Smooth muscle cell (in vitro differentiated cells): ENCODE measurements around the gene PDGFA. TPM values are rescaled to one million over a fixed set of nuclear protein-coding genes. Genes with fewer than 3 reads are reported as not detected.

Experiments used
- DNase-seq: peaks from one replicate; lab custom pipeline; 2025; ENCODE audit not compliant: unreplicated experiment; lab: John Stamatoyannopoulos, UW
- H2AFZ ChIP-seq: fragments of 200-600 bp; sonication (generic); 2 replicates; pipeline ENCODE4 v1.6.0; 2016; ENCODE audit warnings: antibody characterized with exemption, low read depth, mild to moderate bottlenecking
- H3F3A ChIP-seq: fragments of 200-600 bp; sonication (generic); 2 replicates; pipeline ENCODE4 v1.6.0; 2017; ENCODE audit warnings: antibody characterized with exemption, low read depth
- H3K27ac ChIP-seq: fragments of 200-600 bp; sonication (generic); 2 replicates; pipeline ENCODE4 v1.5.1; 2016; ENCODE audit warnings: low read depth, mild to moderate bottlenecking
- H3K27me3 ChIP-seq: fragments of 200-600 bp; sonication (generic); 2 replicates; pipeline ENCODE4 v1.6.1; 2016; ENCODE audit warnings: low read depth, mild to moderate bottlenecking
- H3K36me3 ChIP-seq: fragments of 200-600 bp; sonication (generic); 2 replicates; pipeline ENCODE4 v1.5.1; 2016; ENCODE audit warnings: low read depth
- H3K4me1 ChIP-seq: fragments of 200-600 bp; sonication (generic); 2 replicates; pipeline ENCODE4 v1.5.1; 2016; ENCODE audit warnings: low read depth
- H3K4me2 ChIP-seq: fragments of 200-600 bp; sonication (generic); 2 replicates; pipeline ENCODE4 v1.6.0; 2016; ENCODE audit warnings: mild to moderate bottlenecking
- H3K4me3 ChIP-seq: fragments of 200-600 bp; sonication (generic); 2 replicates; pipeline ENCODE4 v1.5.1; 2016; ENCODE audit warnings: mild to moderate bottlenecking
- H3K79me2 ChIP-seq: fragments of 200-600 bp; sonication (generic); 2 replicates; pipeline ENCODE4 v1.6.0; 2016; ENCODE audit warnings: low read depth, mild to moderate bottlenecking
- H3K9ac ChIP-seq: fragments of 200-600 bp; sonication (generic); 2 replicates; pipeline ENCODE4 v1.6.0; 2016; ENCODE audit warnings: low read depth
- H3K9me3 ChIP-seq: fragments of 200-600 bp; sonication (generic); replicated peaks from 2 replicates; pipeline ENCODE4 v1.5.1; 2016; ENCODE audit warnings: low read depth
- H4K20me1 ChIP-seq: fragments of 200-600 bp; sonication (generic); 2 replicates; pipeline ENCODE4 v1.6.0; 2016; ENCODE audit warnings: low read depth
- CTCF ChIP-seq: fragments of 200-600 bp; sonication (generic); IDR thresholded peaks from 2 replicates; pipeline ENCODE4 v1.5.1; 2017; ENCODE audit warnings: borderline replicate concordance, mild to moderate bottlenecking, antibody characterized with exemption; ENCODE audit not compliant: insufficient read depth, poor library complexity, severe bottlenecking
- WGBS: methylation state at CpG from one replicate; pipeline ENCODE4 v1.1.7; 2016; ENCODE audit warnings: low lambda C conversion rate; 5-methylcytosine and 5-hydroxymethylcytosine counted together
- polyA plus RNA-seq: library from polyadenylated mRNA; unstranded; fragments of >200 nt; fragmentation: Nextera tagmentation; extraction: Ambion mirVana; gene quantifications from 2 replicates; pipeline ENCODE4 v1.2.1, GENCODE V29; 2016
- total RNA-seq: library from RNA; depleted of rRNA; stranded (reverse); fragments of >200 nt; gene quantifications from 2 replicates; pipeline ENCODE4 v1.2.3, GENCODE V29; 2014

PDGFA gene
- total and polyA plus RNA-seq, 2 experiments from 2014 or later, result 32.0 to 68.1 TPM

GRCh38 chr7:484356-485101 is 35.1 kb downstream of the PDGFA start:
- Histone ChIP-seq H3K4me1 (no peaks in the 10 kb centered on the region), H3K9ac (no peak overlapping the region), H3K4me2 (no peak overlapping the region), H3F3A (no peaks in the 10 kb centered on the region), H3K4me3 (no peak overlapping the region), H3K79me2 (no peaks in the 10 kb centered on the region), H2AFZ (no peak overlapping the region), H3K27me3 (no peaks in the 10 kb centered on the region), H3K9me3 (no peaks in the 10 kb centered on the region), H4K20me1 (no peaks in the 10 kb centered on the region), H3K36me3 (no peaks in the 10 kb centered on the region), H3K27ac (no peak overlapping the region)
- WGBS, result 79% methylated on average over 18 of the region's 21 CpGs
- TF ChIP-seq CTCF, result no peak
- DNase-seq, result no peak

- Histone ChIP-seq H3K4me2 (no peak overlapping the region), H3K79me2 (no peaks in the 10 kb centered on the region), H2AFZ (no peak overlapping the region), H3K4me1 (no peaks in the 10 kb centered on the region), H3K27me3 (no peaks in the 10 kb centered on the region), H4K20me1 (no peaks in the 10 kb centered on the region), H3K36me3 (no peaks in the 10 kb centered on the region), H3K9me3 (no peaks in the 10 kb centered on the region), H3K4me3 (no peak overlapping the region), H3K9ac (no peak overlapping the region), H3F3A (no peaks in the 10 kb centered on the region), H3K27ac (no peak overlapping the region)
- no peak for TF ChIP-seq CTCF
- WGBS, result 95% methylated on average over 10 of the region's 10 CpGs
- DNase-seq, result no peak
These were observed 35.8 kb downstream of the PDGFA start for GRCh38 chr7:483656-484355.

- H3K9me3 ChIP-seq, result no peaks in the 10 kb centered on the region
- TF ChIP-seq CTCF, result no peak
- H3K79me2 ChIP-seq, result no peaks in the 10 kb centered on the region
- no peak overlapping the region for H2AFZ ChIP-seq
- no peaks in the 10 kb centered on the region for H4K20me1 ChIP-seq
- no peaks in the 10 kb centered on the region for H3K36me3 ChIP-seq
- no peak overlapping the region for H3K4me3 ChIP-seq
- 100% methylated on average over 1 of the region's 1 CpG for WGBS
- H3F3A ChIP-seq, result no peaks in the 10 kb centered on the region
- no peaks in the 10 kb centered on the region for H3K4me1 ChIP-seq
- no peak overlapping the region for H3K4me2 ChIP-seq
- H3K27ac ChIP-seq, result no peak overlapping the region
- no peak for DNase-seq
- no peak overlapping the region for H3K9ac ChIP-seq
- no peaks in the 10 kb centered on the region for H3K27me3 ChIP-seq
These were observed 37.0 kb downstream of the PDGFA start for GRCh38 chr7:482521-483083.
